H9 (cell line): ENCODE data around the gene SLC5A2. TPM values are rescaled to one million over a fixed set of nuclear protein-coding genes. Genes with fewer than 3 reads are reported as not detected.

Experiments used
- DNase-seq: peaks from one replicate; pipeline ENCODE4 v3.0.0-alpha.2; 2017
- H2AFZ ChIP-seq: one replicate; pipeline ENCODE4 v1.6.1; 2013; ENCODE audit warnings: mild to moderate bottlenecking, low read length, control low read depth, moderate library complexity
- H2AK5ac ChIP-seq: 2 replicates; pipeline ENCODE4 v1.6.1; 2013; ENCODE audit warnings: low read length, control low read depth, mixed read lengths; ENCODE audit not compliant: insufficient read length
- H2BK120ac ChIP-seq: one replicate; pipeline ENCODE4 v1.6.1; 2013; ENCODE audit warnings: low read depth, mild to moderate bottlenecking, low read length, control low read depth, inconsistent platforms; ENCODE audit not compliant: poor library complexity, severe bottlenecking
- H2BK12ac ChIP-seq: 2 replicates; pipeline ENCODE4 v1.6.1; 2013; ENCODE audit warnings: low read length, control low read depth, mixed read lengths, low read depth; ENCODE audit not compliant: insufficient read length
- H2BK15ac ChIP-seq: 2 replicates; pipeline ENCODE4 v1.6.1; 2013; ENCODE audit warnings: low read depth, low read length, control low read depth
- H2BK20ac ChIP-seq: one replicate; pipeline ENCODE4 v1.6.1; 2013; ENCODE audit warnings: low read depth, mild to moderate bottlenecking, low read length, control low read depth, inconsistent platforms; ENCODE audit not compliant: poor library complexity, severe bottlenecking
- H2BK5ac ChIP-seq: 2 replicates; pipeline ENCODE4 v1.6.1; 2013; ENCODE audit warnings: low read length, control low read depth, mixed read lengths; ENCODE audit not compliant: insufficient read length
- H3K14ac ChIP-seq: 2 replicates; pipeline ENCODE4 v1.6.1; 2013; ENCODE audit warnings: low read length, control low read depth; ENCODE audit not compliant: insufficient read depth
- H3K18ac ChIP-seq: 2 replicates; pipeline ENCODE4 v1.6.1; 2013; ENCODE audit warnings: low read depth, mild to moderate bottlenecking, mixed read lengths, low read length, control low read depth; ENCODE audit not compliant: insufficient read length
- H3K23ac ChIP-seq: 2 replicates; pipeline ENCODE4 v1.6.1; 2013; ENCODE audit warnings: low read length, control low read depth, mixed read lengths, low read depth; ENCODE audit not compliant: insufficient read length
- H3K23me2 ChIP-seq: 2 replicates; pipeline ENCODE4 v1.6.1; 2013; ENCODE audit warnings: low read depth, mild to moderate bottlenecking, mixed read lengths, low read length, control low read depth; ENCODE audit not compliant: insufficient read length, poor library complexity, severe bottlenecking
- H3K27ac ChIP-seq: 2 replicates; pipeline ENCODE4 v1.5.1; 2013; ENCODE audit warnings: low read length, control low read depth, mixed read lengths, low read depth; ENCODE audit not compliant: insufficient read length
- H3K27me3 ChIP-seq: 2 replicates; pipeline ENCODE4 v1.6.1; 2013; ENCODE audit warnings: low read length, control low read depth, inconsistent platforms; ENCODE audit not compliant: insufficient read depth
- H3K4ac ChIP-seq: 2 replicates; pipeline ENCODE4 v1.6.1; 2013; ENCODE audit warnings: low read depth, mild to moderate bottlenecking, control low read depth, inconsistent platforms, low read length, moderate library complexity
- H3K4me1 ChIP-seq: 2 replicates; pipeline ENCODE4 v1.6.1; 2013; ENCODE audit warnings: low read length, control low read depth, inconsistent platforms; ENCODE audit not compliant: insufficient read depth
- H3K4me2 ChIP-seq: 2 replicates; pipeline ENCODE4 v1.6.1; 2013; ENCODE audit warnings: low read length, control low read depth, mixed read lengths; ENCODE audit not compliant: insufficient read length, insufficient read depth
- H3K56ac ChIP-seq: 2 replicates; pipeline ENCODE4 v1.6.1; 2013; ENCODE audit warnings: low read depth, mild to moderate bottlenecking, mixed read lengths, low read length, control low read depth; ENCODE audit not compliant: insufficient read length
- H3K79me1 ChIP-seq: 2 replicates; pipeline ENCODE4 v1.6.1; 2013; ENCODE audit warnings: low read depth, mild to moderate bottlenecking, moderate library complexity, low read length, control low read depth, inconsistent platforms; ENCODE audit not compliant: insufficient read depth, poor library complexity, severe bottlenecking
- H3K79me2 ChIP-seq: 2 replicates; pipeline ENCODE4 v1.6.1; 2013; ENCODE audit warnings: low read length, control low read depth, inconsistent platforms; ENCODE audit not compliant: insufficient read depth
- H3K9ac ChIP-seq: 2 replicates; pipeline ENCODE4 v1.6.1; 2013; ENCODE audit warnings: low read length, control low read depth, mixed read lengths; ENCODE audit not compliant: insufficient read length; ENCODE audit errors: extremely low read depth
- H3K9me3 ChIP-seq: one replicate; pipeline ENCODE4 v1.6.1; 2013; ENCODE audit warnings: low read depth, low read length, inconsistent platforms; ENCODE audit not compliant: control insufficient read depth
- H3T11ph ChIP-seq: one replicate; pipeline ENCODE4 v1.6.1; 2013; ENCODE audit warnings: mild to moderate bottlenecking, low read length, control low read depth, inconsistent platforms
- H4K20me1 ChIP-seq: one replicate; pipeline ENCODE4 v1.6.1; 2013; ENCODE audit not compliant: control insufficient read depth, insufficient read length, insufficient read depth
- H4K5ac ChIP-seq: 2 replicates; pipeline ENCODE4 v1.6.1; 2013; ENCODE audit warnings: low read depth, mild to moderate bottlenecking, mixed read lengths, low read length, control low read depth; ENCODE audit not compliant: insufficient read length
- H4K8ac ChIP-seq: replicated peaks from 2 replicates; pipeline ENCODE4 v1.6.1; 2013; ENCODE audit warnings: low read length, control low read depth, mixed read lengths, low read depth; ENCODE audit not compliant: insufficient read length
- H4K91ac ChIP-seq: 2 replicates; pipeline ENCODE4 v1.6.1; 2013; ENCODE audit warnings: low read depth, mild to moderate bottlenecking, moderate library complexity, mixed read lengths, low read length, control low read depth; ENCODE audit not compliant: insufficient read length
- H3K27ac Mint-ChIP-seq, 3 experiments: 2 replicates in 2 of 3; 3 replicates in 1 of 3; pipeline ENCODE4 v1.8.0; 2020 to 2021; ENCODE audit warnings: mixed read lengths in 3 of 3, mild to moderate bottlenecking in 1 of 3, moderate library complexity in 1 of 3
- H3K27me3 Mint-ChIP-seq: 2 replicates; pipeline ENCODE4 v1.8.0; 2021; ENCODE audit warnings: low read depth, mild to moderate bottlenecking, moderate library complexity, mixed read lengths
- H3K36me3 Mint-ChIP-seq, 3 experiments: 2 replicates in 2 of 3; 3 replicates in 1 of 3; pipeline ENCODE4 v1.8.0; 2020 to 2021; ENCODE audit warnings: low read depth in 3 of 3, mixed read lengths in 3 of 3; ENCODE audit not compliant: insufficient read depth in 1 of 3
- H3K4me1 Mint-ChIP-seq, 2 experiments: 2 replicates each; pipeline ENCODE4 v1.8.0; 2020; ENCODE audit warnings: mixed read lengths in 2 of 2
- H3K4me3 Mint-ChIP-seq, 2 experiments: 2 replicates in 1 of 2; 3 replicates in 1 of 2; pipeline ENCODE4 v1.8.0; 2020 to 2021; ENCODE audit warnings: mild to moderate bottlenecking in 2 of 2, mixed read lengths in 2 of 2, moderate library complexity in 1 of 2
- H3K9me3 Mint-ChIP-seq, 2 experiments: 2 replicates in 1 of 2; 3 replicates in 1 of 2; pipeline ENCODE4 v1.8.0; 2020; ENCODE audit warnings: mild to moderate bottlenecking in 2 of 2, mixed read lengths in 2 of 2, moderate library complexity in 1 of 2
- WGBS: extraction: QIAGEN DNeasy Blood & Tissue Kit; methylation state at CpG from one replicate; pipeline ENCODE4 v1.1.7; 2013; ENCODE audit warnings: missing lambda C conversion rate, low lambda C conversion rate, mixed read lengths; ENCODE audit not compliant: insufficient read length; ENCODE audit errors: extremely low coverage; 5-methylcytosine and 5-hydroxymethylcytosine counted together
- total RNA-seq: library from RNA; stranded (reverse); gene quantifications from 2 replicates; pipeline ENCODE4 v1.2.1, GENCODE V29; 2021
- TF ChIP-seq, protein P1 (sequence below): fragments of 200-600 bp; sonication (generic); conservative IDR thresholded peaks from 3 replicates; pipeline ENCODE4 v1.8.0; 2021; ENCODE audit warnings: antibody characterized with exemption, mild to moderate bottlenecking

SLC5A2 gene
- total RNA-seq, 1 experiment from 2014 or later = 0.52 TPM

DNA sequence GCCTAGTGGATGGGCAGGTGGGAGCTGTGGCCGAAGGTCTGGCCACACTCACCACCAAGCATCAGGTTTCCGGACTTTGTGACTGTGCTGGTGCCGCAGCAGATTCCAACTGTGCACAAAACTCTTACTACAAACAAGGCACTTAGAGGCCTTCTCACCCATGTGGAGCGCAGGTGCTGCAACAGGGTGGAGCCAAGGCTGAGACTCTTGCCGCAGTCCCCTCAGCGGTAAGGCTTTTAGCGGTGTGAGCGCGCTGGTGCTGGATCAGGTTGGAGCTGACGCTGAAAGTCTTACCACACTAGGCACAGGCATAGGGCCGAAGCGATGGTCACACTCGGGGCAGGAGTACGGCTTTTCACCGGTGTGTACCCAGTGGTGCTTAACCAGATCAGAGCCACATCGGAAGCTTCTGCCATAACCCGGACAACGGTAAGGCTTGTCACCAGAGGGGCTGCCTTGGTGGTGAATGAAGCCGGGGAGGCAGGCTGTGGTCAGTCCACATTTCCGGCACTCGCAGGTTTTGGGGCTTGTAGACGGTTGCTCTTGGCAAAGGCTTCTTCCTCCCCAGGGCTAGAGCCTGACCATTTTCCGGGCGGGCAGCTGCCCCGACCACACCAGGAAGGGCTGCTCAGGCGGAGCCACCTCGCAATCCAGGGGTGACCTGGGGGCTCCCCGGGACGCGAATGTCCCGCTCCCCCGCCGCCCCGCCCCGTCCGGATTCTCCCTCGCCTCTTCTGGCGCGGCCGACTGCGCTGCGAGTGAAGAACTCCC lies 24.7 kb upstream of the SLC5A2 start:
- H4K20me1 ChIP-seq = no peaks in the 10 kb centered on the region
- no peak overlapping the region for H2BK12ac ChIP-seq
- no peak overlapping the region for H3K27ac ChIP-seq
- no peak overlapping the region for H2AFZ ChIP-seq
- H3K18ac ChIP-seq = no peak overlapping the region
- H3K23ac ChIP-seq = no peak overlapping the region
- no peaks in the 10 kb centered on the region for H3K27me3 ChIP-seq
- WGBS = no CpG with 5 or more reads among the region's 42 CpGs
- peak overlapping the region; percentile 75 for H3K4me2 ChIP-seq
- no peak overlapping the region for H2BK5ac ChIP-seq
- peaks cover 4% of the 10 kb centered on the region; the same call in 1 of the 2 replicates for H3K4me1 ChIP-seq
- DNase-seq = peak; percentile 60
- H3K56ac ChIP-seq = no peak overlapping the region
- H3K23me2 ChIP-seq = peaks cover 8% of the 10 kb centered on the region
- no peak overlapping the region for H3K4ac ChIP-seq
- H3K9ac ChIP-seq = peak overlapping the region; percentile 59
- Mint-ChIP-seq H3K4me1 (peaks cover 28 to 36% of the 10 kb centered on the region in 2 experiments), H3K36me3 (peaks cover 2 to 13% (median 7%) of the 10 kb centered on the region in 3 experiments; a peak in 6 of 7 replicates), H3K27ac (peak overlapping the region; percentile 74 to 97 (median 91); a peak in 4 of 7 replicates), H3K9me3 (peaks cover 0 to 2% of the 10 kb centered on the region in 2 experiments; a peak in 1 of 5 replicates), H3K4me3 (peak overlapping the region; percentile 82 to 92), H3K27me3 (no peaks in the 10 kb centered on the region)
- TF ChIP-seq, protein P1, sequence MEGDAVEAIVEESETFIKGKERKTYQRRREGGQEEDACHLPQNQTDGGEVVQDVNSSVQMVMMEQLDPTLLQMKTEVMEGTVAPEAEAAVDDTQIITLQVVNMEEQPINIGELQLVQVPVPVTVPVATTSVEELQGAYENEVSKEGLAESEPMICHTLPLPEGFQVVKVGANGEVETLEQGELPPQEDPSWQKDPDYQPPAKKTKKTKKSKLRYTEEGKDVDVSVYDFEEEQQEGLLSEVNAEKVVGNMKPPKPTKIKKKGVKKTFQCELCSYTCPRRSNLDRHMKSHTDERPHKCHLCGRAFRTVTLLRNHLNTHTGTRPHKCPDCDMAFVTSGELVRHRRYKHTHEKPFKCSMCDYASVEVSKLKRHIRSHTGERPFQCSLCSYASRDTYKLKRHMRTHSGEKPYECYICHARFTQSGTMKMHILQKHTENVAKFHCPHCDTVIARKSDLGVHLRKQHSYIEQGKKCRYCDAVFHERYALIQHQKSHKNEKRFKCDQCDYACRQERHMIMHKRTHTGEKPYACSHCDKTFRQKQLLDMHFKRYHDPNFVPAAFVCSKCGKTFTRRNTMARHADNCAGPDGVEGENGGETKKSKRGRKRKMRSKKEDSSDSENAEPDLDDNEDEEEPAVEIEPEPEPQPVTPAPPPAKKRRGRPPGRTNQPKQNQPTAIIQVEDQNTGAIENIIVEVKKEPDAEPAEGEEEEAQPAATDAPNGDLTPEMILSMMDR = peak; percentile 51; the same call in 2 of the 3 replicates
- H2BK20ac ChIP-seq = no peak overlapping the region
- H3T11ph ChIP-seq = no peak overlapping the region
- H3K9me3 ChIP-seq = no peaks in the 10 kb centered on the region
- H3K79me1 ChIP-seq = peaks cover 4% of the 10 kb centered on the region
- H3K14ac ChIP-seq = no peak overlapping the region
- no peak overlapping the region for H4K5ac ChIP-seq
- H2BK15ac ChIP-seq = no peak overlapping the region
- H2AK5ac ChIP-seq = no peak overlapping the region
- no peaks in the 10 kb centered on the region; the same call in 1 of the 2 replicates for H3K79me2 ChIP-seq
- no peak overlapping the region for H2BK120ac ChIP-seq
- H4K91ac ChIP-seq = no peak overlapping the region
- H4K8ac ChIP-seq = no peak overlapping the region
